ENCODE measurements around the gene FAM20B.

FAM20B gene

GRCh38 chr1:179094818-179095217, 69.1 kb downstream of the FAM20B start:
- Histone ChIP-seq H4K8ac (ENCODE audit: low read depth, low read length) (no peak overlapping the region), H3K27me3 (ENCODE audit: insufficient read depth, low read length, poor library complexity) (no peaks in the 10 kb centered on the region), H2AK5ac (ENCODE audit: low read length) (no peak overlapping the region), H2BK120ac (ENCODE audit: low read depth, low read length) (no peak overlapping the region), H2BK5ac (ENCODE audit: low read length) (no peak overlapping the region), H3K36me3 (ENCODE audit: control insufficient read depth, insufficient read depth, low read length) (peaks cover 14% of the 10 kb centered on the region), H2BK15ac (replicated peaks; ENCODE audit: low read depth) (no peak overlapping the region), H3K4me1 (ENCODE audit: control insufficient read depth, low read depth, low read length) (no peaks in the 10 kb centered on the region), H3K79me1 (ENCODE audit: low read length) (no peaks in the 10 kb centered on the region), H3K23ac (ENCODE audit: low read length) (no peak overlapping the region), H3K79me2 (ENCODE audit: control insufficient read depth, insufficient read depth, low read length) (no peaks in the 10 kb centered on the region), H3K9ac (ENCODE audit: low read length) (no peak overlapping the region), H4K5ac (ENCODE audit: low read length) (no peak overlapping the region), H3K27ac (ENCODE audit: low read depth, low read length) (no peak overlapping the region), H3K4me3 (ENCODE audit: low read length) (no peak overlapping the region), H3K4me2 (ENCODE audit: low read length) (no peak overlapping the region), H3K18ac (ENCODE audit: low read length) (no peak overlapping the region), H3K56ac (ENCODE audit: low read length) (no peak overlapping the region), H3K4ac (ENCODE audit: low read depth, low read length) (no peak overlapping the region)
- no CpG with 5 or more reads among the region's 5 CpGs for WGBS (ENCODE audit: extremely low coverage, insufficient coverage, low lambda C conversion rate)
- no peak for DNase-seq

GRCh38 chr1:179095377-179095776, 69.7 kb downstream of the FAM20B start:
- H2BK120ac ChIP-seq (ENCODE audit: low read depth, low read length), result no peak overlapping the region
- no peak overlapping the region for H2BK15ac ChIP-seq (replicated peaks; ENCODE audit: low read depth)
- H3K4ac ChIP-seq (ENCODE audit: low read depth, low read length), result no peak overlapping the region
- H4K8ac ChIP-seq (ENCODE audit: low read depth, low read length), result no peak overlapping the region
- DNase-seq, result no peak
- H3K79me2 ChIP-seq (ENCODE audit: control insufficient read depth, insufficient read depth, low read length), result no peaks in the 10 kb centered on the region
- H3K27me3 ChIP-seq (ENCODE audit: insufficient read depth, low read length, poor library complexity), result no peaks in the 10 kb centered on the region
- H2AK5ac ChIP-seq (ENCODE audit: low read length), result no peak overlapping the region
- no peak overlapping the region for H4K5ac ChIP-seq (ENCODE audit: low read length)
- H3K36me3 ChIP-seq (ENCODE audit: control insufficient read depth, insufficient read depth, low read length), result peaks cover 14% of the 10 kb centered on the region
- H3K9ac ChIP-seq (ENCODE audit: low read length), result no peak overlapping the region
- H3K4me1 ChIP-seq (ENCODE audit: control insufficient read depth, low read depth, low read length), result no peaks in the 10 kb centered on the region
- no peak overlapping the region for H3K56ac ChIP-seq (ENCODE audit: low read length)
- no peak overlapping the region for H3K4me3 ChIP-seq (ENCODE audit: low read length)
- H2BK5ac ChIP-seq (ENCODE audit: low read length), result no peak overlapping the region
- no peaks in the 10 kb centered on the region for H3K79me1 ChIP-seq (ENCODE audit: low read length)
- WGBS (ENCODE audit: extremely low coverage, insufficient coverage, low lambda C conversion rate), result no CpG with 5 or more reads among the region's 4 CpGs
- no peak overlapping the region for H3K23ac ChIP-seq (ENCODE audit: low read length)
- no peak overlapping the region for H3K18ac ChIP-seq (ENCODE audit: low read length)
- no peak overlapping the region for H3K4me2 ChIP-seq (ENCODE audit: low read length)
- no peak overlapping the region for H3K27ac ChIP-seq (ENCODE audit: low read depth, low read length)

- H3K27ac ChIP-seq (ENCODE audit: low read depth, low read length), result no peak overlapping the region
- H4K5ac ChIP-seq (ENCODE audit: low read length), result no peak overlapping the region
- WGBS (ENCODE audit: extremely low coverage, insufficient coverage, low lambda C conversion rate), result no CpG with 5 or more reads among the region's 3 CpGs
- no peak overlapping the region for H2BK5ac ChIP-seq (ENCODE audit: low read length)
- H3K36me3 ChIP-seq (ENCODE audit: control insufficient read depth, insufficient read depth, low read length), result peaks cover 10% of the 10 kb centered on the region
- H3K79me2 ChIP-seq (ENCODE audit: control insufficient read depth, insufficient read depth, low read length), result no peaks in the 10 kb centered on the region
- H2BK120ac ChIP-seq (ENCODE audit: low read depth, low read length), result no peak overlapping the region
- H3K27me3 ChIP-seq (ENCODE audit: insufficient read depth, low read length, poor library complexity), result no peaks in the 10 kb centered on the region
- no peak overlapping the region for H3K4me3 ChIP-seq (ENCODE audit: low read length)
- H3K4ac ChIP-seq (ENCODE audit: low read depth, low read length), result no peak overlapping the region
- DNase-seq, result no peak
- H3K4me2 ChIP-seq (ENCODE audit: low read length), result no peak overlapping the region
- H3K23ac ChIP-seq (ENCODE audit: low read length), result no peak overlapping the region
- H2BK15ac ChIP-seq (replicated peaks; ENCODE audit: low read depth), result no peak overlapping the region
- H3K56ac ChIP-seq (ENCODE audit: low read length), result no peak overlapping the region
- H2AK5ac ChIP-seq (ENCODE audit: low read length), result no peak overlapping the region
- H4K8ac ChIP-seq (ENCODE audit: low read depth, low read length), result no peak overlapping the region
- no peak overlapping the region for H3K9ac ChIP-seq (ENCODE audit: low read length)
- H3K4me1 ChIP-seq (ENCODE audit: control insufficient read depth, low read depth, low read length), result no peaks in the 10 kb centered on the region
- H3K18ac ChIP-seq (ENCODE audit: low read length), result no peak overlapping the region
- H3K79me1 ChIP-seq (ENCODE audit: low read length), result no peaks in the 10 kb centered on the region
Measured at GRCh38 chr1:179095924-179096323, 70.2 kb downstream of the FAM20B start.

GRCh38 chr1:179099891-179100290, 74.2 kb downstream of the FAM20B start:
- Histone ChIP-seq H3K9ac (ENCODE audit: low read length) (no peak overlapping the region), H3K79me1 (ENCODE audit: low read length) (no peaks in the 10 kb centered on the region), H3K18ac (ENCODE audit: low read length) (no peak overlapping the region), H2BK15ac (replicated peaks; ENCODE audit: low read depth) (no peak overlapping the region), H3K23ac (ENCODE audit: low read length) (no peak overlapping the region), H3K79me2 (ENCODE audit: control insufficient read depth, insufficient read depth, low read length) (no peaks in the 10 kb centered on the region), H3K56ac (ENCODE audit: low read length) (no peak overlapping the region), H3K27ac (ENCODE audit: low read depth, low read length) (no peak overlapping the region), H3K4me2 (ENCODE audit: low read length) (no peak overlapping the region), H3K4me1 (ENCODE audit: control insufficient read depth, low read depth, low read length) (no peaks in the 10 kb centered on the region), H2AK5ac (ENCODE audit: low read length) (no peak overlapping the region), H3K4ac (ENCODE audit: low read depth, low read length) (no peak overlapping the region), H3K36me3 (ENCODE audit: control insufficient read depth, insufficient read depth, low read length) (peaks cover 7% of the 10 kb centered on the region), H4K8ac (ENCODE audit: low read depth, low read length) (no peak overlapping the region), H2BK5ac (ENCODE audit: low read length) (no peak overlapping the region), H4K5ac (ENCODE audit: low read length) (no peak overlapping the region), H3K27me3 (ENCODE audit: insufficient read depth, low read length, poor library complexity) (no peaks in the 10 kb centered on the region), H3K4me3 (ENCODE audit: low read length) (no peak overlapping the region), H2BK120ac (ENCODE audit: low read depth, low read length) (no peak overlapping the region)
- no CpG with 5 or more reads among the region's 4 CpGs for WGBS (ENCODE audit: extremely low coverage, insufficient coverage, low lambda C conversion rate)
- no peak for DNase-seq

- H3K4me3 ChIP-seq (ENCODE audit: low read length), result no peak overlapping the region
- H3K18ac ChIP-seq (ENCODE audit: low read length), result no peak overlapping the region
- no peak overlapping the region for H4K5ac ChIP-seq (ENCODE audit: low read length)
- peaks cover 3% of the 10 kb centered on the region for H3K36me3 ChIP-seq (ENCODE audit: control insufficient read depth, insufficient read depth, low read length)
- no peak overlapping the region for H2BK15ac ChIP-seq (replicated peaks; ENCODE audit: low read depth)
- no peak for DNase-seq
- no peak overlapping the region for H3K23ac ChIP-seq (ENCODE audit: low read length)
- no peak overlapping the region for H4K8ac ChIP-seq (ENCODE audit: low read depth, low read length)
- WGBS (ENCODE audit: extremely low coverage, insufficient coverage, low lambda C conversion rate), result no CpG with 5 or more reads among the region's 4 CpGs
- no peak overlapping the region for H3K9ac ChIP-seq (ENCODE audit: low read length)
- H3K4me1 ChIP-seq (ENCODE audit: control insufficient read depth, low read depth, low read length), result no peaks in the 10 kb centered on the region
- no peak overlapping the region for H2BK5ac ChIP-seq (ENCODE audit: low read length)
- no peak overlapping the region for H3K4ac ChIP-seq (ENCODE audit: low read depth, low read length)
- no peak overlapping the region for H3K4me2 ChIP-seq (ENCODE audit: low read length)
- H3K56ac ChIP-seq (ENCODE audit: low read length), result no peak overlapping the region
- H3K27ac ChIP-seq (ENCODE audit: low read depth, low read length), result no peak overlapping the region
- no peak overlapping the region for H2AK5ac ChIP-seq (ENCODE audit: low read length)
- H3K79me1 ChIP-seq (ENCODE audit: low read length), result no peaks in the 10 kb centered on the region
- H2BK120ac ChIP-seq (ENCODE audit: low read depth, low read length), result no peak overlapping the region
- H3K79me2 ChIP-seq (ENCODE audit: control insufficient read depth, insufficient read depth, low read length), result no peaks in the 10 kb centered on the region
- H3K27me3 ChIP-seq (ENCODE audit: insufficient read depth, low read length, poor library complexity), result no peaks in the 10 kb centered on the region
Measured at GRCh38 chr1:179101566-179101965, 75.9 kb downstream of the FAM20B start.

- Histone ChIP-seq H4K8ac (ENCODE audit: low read depth, low read length) (no peak overlapping the region), H3K9ac (ENCODE audit: low read length) (no peak overlapping the region), H3K4me2 (ENCODE audit: low read length) (no peak overlapping the region), H3K56ac (ENCODE audit: low read length) (no peak overlapping the region), H3K27ac (ENCODE audit: low read depth, low read length) (no peak overlapping the region), H2BK5ac (ENCODE audit: low read length) (no peak overlapping the region), H4K5ac (ENCODE audit: low read length) (no peak overlapping the region), H3K23ac (ENCODE audit: low read length) (no peak overlapping the region), H3K27me3 (ENCODE audit: insufficient read depth, low read length, poor library complexity) (no peaks in the 10 kb centered on the region), H2AK5ac (ENCODE audit: low read length) (no peak overlapping the region), H3K79me1 (ENCODE audit: low read length) (no peaks in the 10 kb centered on the region), H2BK120ac (ENCODE audit: low read depth, low read length) (no peak overlapping the region), H3K18ac (ENCODE audit: low read length) (no peak overlapping the region), H3K4me1 (ENCODE audit: control insufficient read depth, low read depth, low read length) (no peaks in the 10 kb centered on the region), H3K36me3 (ENCODE audit: control insufficient read depth, insufficient read depth, low read length) (peaks cover 8% of the 10 kb centered on the region), H3K79me2 (ENCODE audit: control insufficient read depth, insufficient read depth, low read length) (no peaks in the 10 kb centered on the region), H3K4ac (ENCODE audit: low read depth, low read length) (no peak overlapping the region), H3K4me3 (ENCODE audit: low read length) (no peak overlapping the region), H2BK15ac (replicated peaks; ENCODE audit: low read depth) (no peak overlapping the region)
- DNase-seq, result no peak
- WGBS (ENCODE audit: extremely low coverage, insufficient coverage, low lambda C conversion rate), result no CpG with 5 or more reads among the region's 1 CpG
Measured at GRCh38 chr1:179103999-179104398, 78.3 kb downstream of the FAM20B start.

Measured in mesendoderm (in vitro differentiated cells).